ENCODE results near the gene YKT6.

The YKT6 gene

DNA sequence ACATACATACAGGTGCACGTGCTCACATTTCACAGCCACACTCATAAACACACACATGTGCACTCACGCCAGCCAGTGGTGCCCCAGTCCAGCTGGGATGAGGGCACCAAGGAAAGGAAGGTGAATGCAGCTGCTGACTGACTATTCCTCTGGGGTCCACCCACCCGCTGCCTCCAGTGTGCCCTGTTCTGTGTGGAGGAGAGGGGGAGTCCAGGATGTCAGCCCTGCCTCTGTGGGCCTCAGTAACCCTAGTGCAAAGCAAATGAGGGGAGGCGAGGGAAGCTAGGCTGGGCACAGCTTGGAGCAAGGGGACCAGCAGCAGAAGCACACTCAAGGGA is 57.6 kb downstream of the YKT6 start:
- Mint-ChIP-seq H3K4me3 (peak overlapping the region; percentile 39), H3K9me3 (peaks cover 4% of the 10 kb centered on the region)

DNA sequence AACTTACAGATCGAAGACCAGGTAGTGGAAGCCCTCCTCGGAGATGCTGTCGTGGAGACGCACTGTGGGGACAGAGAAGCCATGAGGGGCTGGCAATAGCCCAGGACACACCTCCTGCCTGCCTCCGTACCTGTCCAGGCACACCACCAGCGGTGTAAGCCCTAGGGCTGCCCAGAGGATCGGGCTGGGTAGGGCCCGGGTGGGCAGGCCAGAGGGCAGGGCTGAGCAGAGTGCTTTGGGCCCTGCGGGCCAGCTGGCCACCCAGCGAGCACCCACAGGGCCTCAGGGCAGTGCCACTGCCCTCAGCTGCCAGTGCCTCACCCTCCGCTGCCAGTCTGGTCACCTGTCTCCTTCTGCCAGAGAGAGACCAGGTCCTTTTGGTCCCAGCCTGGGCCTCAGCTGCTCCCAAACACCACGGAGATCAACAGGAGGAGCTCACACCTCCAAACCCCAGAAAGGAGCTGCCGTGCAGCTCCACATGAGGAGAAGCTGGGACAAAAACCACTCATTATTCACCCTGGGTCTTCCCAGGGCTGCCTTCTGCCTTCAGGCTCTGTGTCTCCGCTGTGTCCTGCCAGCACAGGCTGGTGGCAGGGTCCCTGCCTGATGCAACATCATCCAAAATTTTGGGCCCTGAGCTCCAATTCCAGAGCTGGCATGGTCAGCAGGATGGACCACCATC is 58.2 kb downstream of the YKT6 start:
- ATAC-seq, result no peak
- H3K4me1 Mint-ChIP-seq, result peaks cover 46% of the 10 kb centered on the region

More for the DNA sequence above, 57.6 kb downstream of the YKT6 start:
- H3K27ac Mint-ChIP-seq, result peak overlapping the region; percentile 90
- H3K36me3 Mint-ChIP-seq (ENCODE audit: low read depth), result no peaks in the 10 kb centered on the region
- peaks cover 42% of the 10 kb centered on the region for H3K4me1 Mint-ChIP-seq
- ATAC-seq (no peak), DNase-seq (peak; percentile 23)
- no peaks in the 10 kb centered on the region for H3K27me3 Mint-ChIP-seq

DNA sequence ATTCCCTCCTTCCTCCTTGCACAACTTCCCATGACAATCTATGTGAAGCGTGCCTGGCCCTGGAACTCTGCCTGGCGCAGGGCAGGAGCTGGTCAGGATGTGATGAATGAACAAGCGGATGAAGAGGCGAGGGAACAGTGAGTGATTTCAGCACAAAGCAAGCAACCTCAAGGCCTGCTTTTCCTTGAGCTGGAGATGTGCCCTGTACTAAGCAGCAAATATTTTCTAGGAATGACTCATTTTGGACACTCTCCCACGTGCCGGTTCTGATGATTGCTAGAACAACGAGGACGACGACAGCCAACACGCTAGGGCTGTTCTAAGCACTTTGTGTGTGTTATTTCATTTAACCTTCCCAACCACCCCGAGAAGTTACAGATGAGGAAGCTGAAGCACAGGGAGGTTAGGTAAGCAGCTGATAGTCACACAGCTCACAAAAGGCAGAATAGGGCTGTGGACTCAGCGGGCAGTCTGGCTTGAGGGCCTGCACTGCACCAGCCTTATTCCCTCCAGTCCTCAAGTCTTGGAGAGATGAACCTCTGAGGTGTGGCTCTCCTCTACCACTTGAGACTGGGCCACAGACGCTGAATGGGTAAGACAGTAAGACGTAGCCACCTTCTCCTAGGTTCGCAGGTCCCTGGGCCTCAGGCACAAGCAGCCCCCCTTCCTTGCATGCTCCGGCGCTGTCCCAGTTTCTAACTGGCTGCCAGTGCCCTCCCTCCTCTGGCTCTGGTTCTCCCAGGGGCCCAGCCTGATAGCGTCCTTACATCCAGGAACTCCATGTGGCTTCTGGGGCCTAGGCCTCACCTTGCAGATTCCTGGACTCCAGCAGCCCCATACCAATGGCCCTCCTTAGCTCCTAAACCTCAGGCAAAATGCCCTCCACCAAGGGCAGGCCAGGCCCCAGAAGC is 59.0 kb downstream of the YKT6 start:
- Mint-ChIP-seq H3K4me1 (peaks cover 46% of the 10 kb centered on the region), H3K4me3 (no peak overlapping the region), H3K36me3 (ENCODE audit: low read depth) (no peaks in the 10 kb centered on the region), H3K27ac (no peak overlapping the region), H3K9me3 (no peaks in the 10 kb centered on the region), H3K27me3 (no peaks in the 10 kb centered on the region)
- DNase-seq, result no peak
- no peak for ATAC-seq

More for the DNA sequence above, 58.2 kb downstream of the YKT6 start:
- no peaks in the 10 kb centered on the region for H3K36me3 Mint-ChIP-seq (ENCODE audit: low read depth)
- no peak overlapping the region for H3K4me3 Mint-ChIP-seq
- DNase-seq, result no peak
- peaks cover 4% of the 10 kb centered on the region for H3K9me3 Mint-ChIP-seq
- no peaks in the 10 kb centered on the region for H3K27me3 Mint-ChIP-seq
- peak overlapping the region; percentile 90 for H3K27ac Mint-ChIP-seq

DNA sequence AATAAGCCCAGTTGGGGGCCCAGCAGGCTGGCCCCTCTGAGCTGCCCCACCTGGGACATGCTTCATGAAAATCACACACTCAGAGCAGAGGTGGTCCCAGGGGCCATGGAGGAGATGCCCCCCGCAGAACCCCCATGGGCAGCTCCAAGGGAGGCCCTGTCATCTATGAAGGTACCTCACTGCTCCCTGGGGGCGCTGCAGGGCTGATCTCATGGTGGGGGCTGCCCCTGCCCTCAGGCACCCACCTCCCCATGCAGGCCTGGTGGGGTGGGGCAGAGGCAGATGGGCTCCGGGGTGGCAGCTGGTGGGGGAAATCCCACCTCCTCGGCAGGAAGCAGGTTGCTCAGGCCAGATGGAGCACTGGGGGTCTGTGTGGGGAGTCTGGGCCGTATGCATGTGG is 60.5 kb downstream of the YKT6 start:
- peak; percentile 21 for DNase-seq
- H3K4me1 Mint-ChIP-seq, result peaks cover 46% of the 10 kb centered on the region
- no peaks in the 10 kb centered on the region for H3K9me3 Mint-ChIP-seq
- H3K27me3 Mint-ChIP-seq, result no peaks in the 10 kb centered on the region
- H3K4me3 Mint-ChIP-seq, result no peak overlapping the region
- no peaks in the 10 kb centered on the region for H3K36me3 Mint-ChIP-seq (ENCODE audit: low read depth)
- H3K27ac Mint-ChIP-seq, result no peak overlapping the region
- ATAC-seq, result no peak

DNA sequence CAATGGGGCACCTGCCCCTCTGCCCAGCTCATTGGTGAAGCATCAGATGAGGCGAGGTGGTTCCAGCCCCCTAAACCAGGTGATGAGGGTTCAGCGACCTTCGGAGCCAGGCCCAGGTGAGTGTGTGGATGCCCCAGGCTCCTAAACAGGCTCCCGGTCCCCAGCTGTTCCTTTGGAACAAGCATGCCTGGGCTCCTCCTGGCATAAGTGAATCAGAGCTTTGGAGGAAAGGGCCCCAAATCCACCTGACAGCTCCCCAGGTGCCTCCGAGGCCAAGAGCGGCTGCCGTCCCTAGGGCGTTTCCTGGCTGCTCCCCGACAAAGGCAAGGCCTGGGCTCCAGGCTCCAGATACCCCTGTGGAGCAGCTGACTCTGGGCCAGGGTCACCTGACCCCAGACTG is 61.3 kb downstream of the YKT6 start:
- no peak for ATAC-seq
- H3K4me3 Mint-ChIP-seq, result no peak overlapping the region
- H3K36me3 Mint-ChIP-seq (ENCODE audit: low read depth), result no peaks in the 10 kb centered on the region
- H3K27ac Mint-ChIP-seq, result no peak overlapping the region
- no peaks in the 10 kb centered on the region for H3K27me3 Mint-ChIP-seq
- no peaks in the 10 kb centered on the region for H3K9me3 Mint-ChIP-seq
- no peak for DNase-seq
- H3K4me1 Mint-ChIP-seq, result peaks cover 41% of the 10 kb centered on the region

DNA sequence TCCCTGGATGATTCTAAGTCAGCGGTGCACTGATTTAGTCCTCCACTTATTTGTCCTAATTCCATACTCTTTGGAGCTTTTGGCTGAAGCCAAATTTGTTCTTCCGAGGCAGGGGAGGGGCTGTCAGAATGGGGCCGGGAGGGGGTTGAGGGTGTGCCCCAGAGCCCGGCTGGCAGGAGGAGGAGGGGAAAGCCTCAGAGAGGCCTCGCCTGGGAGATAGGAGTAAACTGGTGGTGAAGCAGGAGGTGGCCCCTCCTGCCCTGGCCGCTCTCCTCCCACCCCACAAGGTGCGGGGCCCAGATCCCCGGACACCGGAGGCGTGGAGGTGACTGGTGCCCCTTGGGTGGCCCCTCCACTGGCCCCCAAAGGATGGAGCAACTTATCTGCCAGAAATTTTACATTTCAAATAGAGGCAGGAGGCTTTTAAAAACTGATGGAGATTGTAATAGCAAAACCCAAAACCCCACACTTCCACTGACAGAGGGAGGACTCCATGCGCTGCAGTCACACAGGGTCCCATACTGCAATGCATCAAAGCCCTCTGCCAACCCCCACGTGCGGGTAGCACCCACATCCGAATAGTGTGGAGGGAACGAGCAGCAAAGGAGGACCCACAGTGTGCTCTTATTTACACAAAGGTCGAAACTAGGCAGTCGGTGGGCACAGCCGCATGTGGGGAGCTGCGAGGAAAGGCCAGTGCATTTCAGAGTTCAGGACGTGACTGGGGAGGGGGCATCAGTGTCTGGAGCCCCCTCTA is 62.7 kb downstream of the YKT6 start:
- DNase-seq (no peak), ATAC-seq (no peak)
- no peak overlapping the region for H3K4me3 Mint-ChIP-seq
- H3K9me3 Mint-ChIP-seq, result no peaks in the 10 kb centered on the region
- H3K36me3 Mint-ChIP-seq (ENCODE audit: low read depth), result no peaks in the 10 kb centered on the region
- H3K27me3 Mint-ChIP-seq, result no peaks in the 10 kb centered on the region
- peaks cover 27% of the 10 kb centered on the region for H3K4me1 Mint-ChIP-seq
- no peak overlapping the region for H3K27ac Mint-ChIP-seq
